ENCODE results near the gene PDE4B.

DNA sequence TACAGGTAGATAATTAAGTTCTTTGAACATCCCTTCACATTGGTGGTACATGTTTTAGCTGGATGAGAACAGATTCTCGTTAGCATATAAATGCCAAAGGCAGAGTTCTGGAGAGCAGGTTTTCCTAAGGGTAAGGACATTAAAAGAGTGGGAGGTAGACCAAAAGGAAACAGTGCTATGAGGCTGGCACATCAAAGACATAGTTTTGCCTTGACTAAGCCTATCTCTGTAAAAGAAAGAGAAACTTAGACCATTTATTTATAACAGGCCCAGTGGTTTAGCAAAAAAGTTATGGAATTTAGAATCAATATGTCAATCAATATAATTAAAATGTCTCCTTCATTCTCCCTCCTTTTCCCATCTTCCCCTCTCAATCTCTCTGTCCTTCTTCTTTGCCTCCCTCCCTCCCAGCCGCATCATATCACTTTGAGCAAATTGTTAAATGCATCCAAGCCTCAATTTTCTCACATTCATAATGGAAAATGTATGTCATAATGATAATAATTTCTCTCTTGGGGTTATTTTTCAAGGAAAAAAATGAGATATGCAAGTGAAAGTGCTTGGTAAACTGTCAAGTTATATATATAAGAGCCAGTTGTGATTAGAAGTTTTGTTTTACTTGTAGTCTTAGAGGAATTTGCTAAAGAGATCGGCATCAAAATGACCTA lies 531.4 kb downstream of the PDE4B start:
- TF ChIP-seq, protein P1, sequence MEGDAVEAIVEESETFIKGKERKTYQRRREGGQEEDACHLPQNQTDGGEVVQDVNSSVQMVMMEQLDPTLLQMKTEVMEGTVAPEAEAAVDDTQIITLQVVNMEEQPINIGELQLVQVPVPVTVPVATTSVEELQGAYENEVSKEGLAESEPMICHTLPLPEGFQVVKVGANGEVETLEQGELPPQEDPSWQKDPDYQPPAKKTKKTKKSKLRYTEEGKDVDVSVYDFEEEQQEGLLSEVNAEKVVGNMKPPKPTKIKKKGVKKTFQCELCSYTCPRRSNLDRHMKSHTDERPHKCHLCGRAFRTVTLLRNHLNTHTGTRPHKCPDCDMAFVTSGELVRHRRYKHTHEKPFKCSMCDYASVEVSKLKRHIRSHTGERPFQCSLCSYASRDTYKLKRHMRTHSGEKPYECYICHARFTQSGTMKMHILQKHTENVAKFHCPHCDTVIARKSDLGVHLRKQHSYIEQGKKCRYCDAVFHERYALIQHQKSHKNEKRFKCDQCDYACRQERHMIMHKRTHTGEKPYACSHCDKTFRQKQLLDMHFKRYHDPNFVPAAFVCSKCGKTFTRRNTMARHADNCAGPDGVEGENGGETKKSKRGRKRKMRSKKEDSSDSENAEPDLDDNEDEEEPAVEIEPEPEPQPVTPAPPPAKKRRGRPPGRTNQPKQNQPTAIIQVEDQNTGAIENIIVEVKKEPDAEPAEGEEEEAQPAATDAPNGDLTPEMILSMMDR (IDR thresholded peaks at IDR 0.05; ENCODE audit: low read depth, low read length): no peak
- TF ChIP-seq EZH2phosphoT487 (IDR thresholded peaks at IDR 0.05; ENCODE audit: low read depth): no peak
